Thoracic aorta (tissue), 2 donors: ENCODE results near the gene NDUFS4. TPM values are rescaled to one million over a fixed set of nuclear protein-coding genes. Genes with fewer than 3 reads are reported as not detected.

Experiments used
- ATAC-seq: fragments of 150-250 bp; one replicate; pipeline ENCODE4 v1.8.0; 2017; ENCODE audit warnings: low read depth; ENCODE audit not compliant: insufficient number of reproducible peaks, low FRiP score
- DNase-seq: peaks from one replicate; pipeline ENCODE4 v3.0.0-alpha.2; 2020; ENCODE audit warnings: low spot score
- H3K27ac ChIP-seq, 2 donors: fragments of 200-600 bp; sonication (generic); 1 replicate in 1 of 2; 2 replicates in 1 of 2; pipeline ENCODE4 v1.5.1; 2016; ENCODE audit warnings: mild to moderate bottlenecking in 2 of 2, moderate library complexity in 2 of 2
- H3K27me3 ChIP-seq: fragments of 200-600 bp; sonication (generic); replicated peaks from 2 replicates; pipeline ENCODE4 v1.6.0; 2016; ENCODE audit warnings: mild to moderate bottlenecking; ENCODE audit not compliant: insufficient read depth
- H3K36me3 ChIP-seq: fragments of 200-600 bp; sonication (generic); one replicate; pipeline ENCODE4 v1.5.1; 2016
- H3K4me1 ChIP-seq, 2 donors: fragments of 200-600 bp; sonication (generic); 1 replicate in 1 of 2; 2 replicates in 1 of 2; pipeline versions ENCODE4 v1.5.1 to v1.6.0; 2016; ENCODE audit warnings: low read depth in 2 of 2, mild to moderate bottlenecking in 1 of 2; ENCODE audit not compliant: control insufficient read depth in 1 of 2
- H3K4me3 ChIP-seq: fragments of 200-600 bp; sonication (generic); 2 replicates; pipeline ENCODE4 v1.5.1; 2016; ENCODE audit warnings: mild to moderate bottlenecking
- H3K9me3 ChIP-seq: fragments of 200-600 bp; sonication (generic); 2 replicates; pipeline ENCODE4 v1.5.1; 2016
- CTCF ChIP-seq: fragments of 200-600 bp; sonication (generic); IDR thresholded peaks from one replicate; pipeline ENCODE4 v1.5.1; 2019; ENCODE audit warnings: antibody characterized with exemption
- total RNA-seq, 2 donors: library from RNA; depleted of rRNA; stranded (reverse); fragments of >200 nt; gene quantifications; one replicate each; pipeline versions ENCODE4 v1.1.0 to v1.2.3, GENCODE V29; 2016

Gene NDUFS4
- total RNA-seq, 2 donors from 2014 or later: 42.0 to 72.0 TPM

DNA sequence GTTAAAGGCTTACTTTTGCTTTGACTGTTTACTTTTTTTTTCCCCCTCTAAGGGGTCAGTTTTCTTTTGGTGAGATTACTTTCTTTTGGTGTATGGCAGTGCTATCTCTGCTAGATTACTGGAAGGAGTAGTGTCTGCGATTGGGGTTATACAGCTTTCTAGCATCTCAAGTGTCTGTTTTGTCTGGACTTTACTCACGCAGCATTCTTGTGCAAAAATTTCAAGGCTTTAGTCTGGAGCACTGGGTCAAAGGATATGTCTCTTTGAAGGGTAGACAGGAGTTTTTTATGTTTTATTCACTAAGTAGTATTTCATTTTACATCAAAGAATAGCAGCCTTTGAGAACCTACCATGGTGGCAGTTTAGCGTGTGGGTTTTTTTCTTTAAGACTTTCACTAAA lies 52.6 kb downstream of the NDUFS4 start:
- DNase-seq (no peak), ATAC-seq (no peak)
- Histone ChIP-seq H3K4me3 (no peak overlapping the region), H3K36me3 (peaks cover 3% of the 10 kb centered on the region), H3K9me3 (no peaks in the 10 kb centered on the region), H3K4me1 (no peaks in the 10 kb centered on the region), H3K27ac (no peak overlapping the region), H3K27me3 (no peaks in the 10 kb centered on the region)
- TF ChIP-seq CTCF: no peak

DNA sequence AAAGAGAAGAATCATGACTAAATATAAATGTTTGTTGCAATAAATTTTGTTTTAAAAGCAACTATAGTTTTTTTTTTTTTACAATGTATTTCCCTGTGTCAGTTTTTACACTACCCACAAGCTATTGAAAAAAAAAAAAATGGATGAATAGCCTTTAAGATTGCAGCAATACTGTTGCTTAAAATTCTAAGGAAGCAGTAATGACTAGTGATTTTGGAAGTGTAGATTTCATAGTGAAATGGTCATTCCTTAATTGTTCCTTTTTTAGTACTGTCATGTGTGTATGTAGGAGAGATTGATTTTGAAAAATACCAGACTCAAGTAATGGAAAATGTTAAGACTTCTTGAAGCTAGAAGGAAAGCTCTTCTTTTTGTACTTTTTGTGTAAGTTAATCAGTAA lies 53.1 kb downstream of the NDUFS4 start:
- DNase-seq: no peak
- ATAC-seq: no peak
- no peaks in the 10 kb centered on the region for H3K9me3 ChIP-seq
- TF ChIP-seq CTCF: no peak
- no peaks in the 10 kb centered on the region for H3K27me3 ChIP-seq
- no peaks in the 10 kb centered on the region for H3K4me1 ChIP-seq
- no peak overlapping the region for H3K4me3 ChIP-seq
- H3K36me3 ChIP-seq: peaks cover 3% of the 10 kb centered on the region
- H3K27ac ChIP-seq: no peak overlapping the region

DNA sequence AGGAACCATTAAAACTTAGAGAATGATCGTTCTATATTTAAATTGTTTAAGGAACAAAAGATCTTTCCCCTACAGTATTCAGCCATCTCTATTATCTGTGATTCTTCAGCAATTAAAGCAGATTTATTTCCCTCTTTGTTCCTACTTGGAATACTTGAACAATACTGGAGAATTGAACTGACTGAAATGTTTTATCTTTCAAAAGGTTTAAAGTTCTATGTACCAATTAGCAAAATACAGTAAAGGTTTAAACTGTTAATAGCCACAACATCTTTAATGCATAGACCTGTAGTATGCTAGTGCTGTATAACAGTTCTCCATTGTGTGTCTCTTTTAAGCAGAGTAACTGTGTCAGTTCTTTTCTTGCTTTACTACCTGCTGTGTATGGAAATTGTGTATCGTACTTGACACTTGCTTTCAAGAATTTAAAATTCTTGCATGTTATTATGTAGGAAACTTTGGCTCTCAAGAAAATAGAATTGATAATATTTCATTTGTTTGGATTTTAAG lies 54.0 kb downstream of the NDUFS4 start:
- Histone ChIP-seq H3K4me3 (no peak overlapping the region), H3K27me3 (no peaks in the 10 kb centered on the region), H3K4me1 (no peaks in the 10 kb centered on the region), H3K36me3 (no peaks in the 10 kb centered on the region), H3K27ac (no peak overlapping the region), H3K9me3 (no peaks in the 10 kb centered on the region)
- ATAC-seq (no peak), DNase-seq (no peak)
- no peak for TF ChIP-seq CTCF

- H3K27ac ChIP-seq: no peak overlapping the region
- no peaks in the 10 kb centered on the region for H3K4me1 ChIP-seq
- no peaks in the 10 kb centered on the region for H3K27me3 ChIP-seq
- DNase-seq (no peak), ATAC-seq (no peak)
- H3K36me3 ChIP-seq: no peaks in the 10 kb centered on the region
- no peaks in the 10 kb centered on the region for H3K9me3 ChIP-seq
- no peak overlapping the region for H3K4me3 ChIP-seq
- no peak for TF ChIP-seq CTCF
These were observed 56.6 kb downstream of the NDUFS4 start for GRCh38 chr5:53616939-53617549.

GRCh38 chr5:53631251-53631650 lies 70.8 kb downstream of the NDUFS4 start:
- Histone ChIP-seq H3K9me3 (no peaks in the 10 kb centered on the region), H3K4me3 (no peak overlapping the region), H3K27ac (no peak overlapping the region), H3K36me3 (no peaks in the 10 kb centered on the region), H3K27me3 (no peaks in the 10 kb centered on the region), H3K4me1 (no peaks in the 10 kb centered on the region)
- ATAC-seq (no peak), DNase-seq (no peak)
- TF ChIP-seq CTCF: no peak
